HG02870 (cell line): Measurements from ENCODE around the gene CYB5R4.
"Not testable (repeated sequence)": the region's sequence is repeated elsewhere in the genome, so short reads cannot be mapped to it uniquely, and the experiment has no call there.

Experiments
- ATAC-seq: cut with Tn5 transposase; IDR thresholded peaks from one replicate; pipeline ENCODE4 v1.9.1; 2021; ENCODE audit warnings: mild to moderate bottlenecking, moderate library complexity; ENCODE audit not compliant: unreplicated experiment

Gene CYB5R4

DNA sequence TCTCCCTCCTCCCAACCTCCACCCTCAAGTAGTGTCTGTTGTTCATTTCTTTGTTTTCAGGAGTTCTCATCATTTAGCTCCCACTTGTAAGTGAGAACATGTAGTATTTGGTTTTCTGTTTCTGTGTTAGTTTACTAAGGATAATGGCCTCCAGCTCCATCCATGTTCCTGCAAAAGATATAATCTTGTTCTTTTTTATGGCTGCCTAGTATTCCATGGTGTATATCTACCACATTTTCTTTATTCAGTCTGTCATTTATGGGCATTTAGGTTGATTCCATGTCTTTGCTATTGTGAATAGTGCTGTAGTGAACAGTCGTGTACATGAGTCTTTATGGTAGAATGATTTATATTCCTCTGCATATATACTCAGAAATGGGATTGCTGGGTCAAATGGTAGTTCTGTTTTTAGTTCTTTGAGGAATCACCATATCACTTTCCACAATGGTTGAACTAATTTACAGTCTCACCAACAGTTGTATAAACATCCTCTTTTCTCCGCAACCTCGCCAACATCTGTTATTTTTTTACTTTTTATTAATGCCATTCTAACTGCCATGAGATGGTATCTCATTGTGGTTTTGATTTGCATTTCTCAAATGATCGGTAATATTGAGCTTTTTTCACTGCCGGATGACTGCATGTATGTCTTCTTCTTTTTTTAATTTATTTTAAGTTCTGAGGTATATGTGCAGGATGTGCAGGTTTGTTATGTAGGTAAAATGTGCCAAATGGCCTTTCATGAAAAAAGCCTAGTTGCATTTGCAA lies 48.3 kb downstream of the CYB5R4 start:
- ATAC-seq = not testable (repeated sequence)

GRCh38 chr6:83908813-83909212 lies 49.3 kb downstream of the CYB5R4 start:
- ATAC-seq = no peak

GRCh38 chr6:83911278-83911677 lies 51.8 kb downstream of the CYB5R4 start:
- ATAC-seq = no peak

DNA sequence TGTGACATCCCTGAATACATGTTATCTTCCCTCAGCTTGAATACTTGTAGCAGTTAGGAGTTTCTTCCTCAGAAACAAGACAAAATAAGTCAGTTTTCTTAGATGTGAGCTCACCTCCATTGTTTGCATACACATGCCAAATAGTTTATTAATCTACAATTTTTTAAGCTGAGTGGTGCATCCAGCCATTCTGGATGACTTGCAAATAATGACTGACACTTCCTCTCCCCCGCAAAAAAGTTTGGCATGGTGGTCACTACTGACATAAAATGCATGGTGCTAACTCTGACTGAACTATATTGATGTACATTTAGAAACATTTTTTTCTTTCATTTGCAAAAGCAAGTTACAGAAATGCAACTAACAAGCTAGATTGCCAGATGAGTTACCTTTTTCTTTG lies 55.5 kb downstream of the CYB5R4 start:
- ATAC-seq = no peak

- ATAC-seq = no peak
These were observed 57.5 kb downstream of the CYB5R4 start for GRCh38 chr6:83917001-83917400.

DNA sequence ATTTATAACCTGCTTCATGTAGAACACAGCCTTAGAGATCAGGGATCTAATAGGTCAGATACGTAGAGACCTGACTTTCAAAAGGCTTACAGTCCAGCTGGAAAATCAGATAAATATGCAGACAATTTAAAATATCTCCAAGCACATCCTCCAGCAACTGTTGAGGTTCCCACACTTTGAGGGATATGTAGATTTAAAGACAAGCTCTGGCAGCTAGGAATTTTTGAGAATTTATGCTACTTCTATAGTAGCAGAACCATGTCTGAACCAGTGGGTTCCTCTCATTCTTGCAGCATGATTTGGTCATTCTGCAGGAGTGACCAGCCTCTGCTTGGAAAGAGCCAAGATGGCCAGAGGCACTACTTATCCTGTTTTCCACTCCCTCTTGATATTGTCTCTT lies 60.5 kb downstream of the CYB5R4 start:
- no peak for ATAC-seq

- no peak for ATAC-seq
These were observed 61.8 kb downstream of the CYB5R4 start for GRCh38 chr6:83921315-83921714.

- ATAC-seq = no peak
These were observed 68.0 kb downstream of the CYB5R4 start for GRCh38 chr6:83927470-83927869.

DNA sequence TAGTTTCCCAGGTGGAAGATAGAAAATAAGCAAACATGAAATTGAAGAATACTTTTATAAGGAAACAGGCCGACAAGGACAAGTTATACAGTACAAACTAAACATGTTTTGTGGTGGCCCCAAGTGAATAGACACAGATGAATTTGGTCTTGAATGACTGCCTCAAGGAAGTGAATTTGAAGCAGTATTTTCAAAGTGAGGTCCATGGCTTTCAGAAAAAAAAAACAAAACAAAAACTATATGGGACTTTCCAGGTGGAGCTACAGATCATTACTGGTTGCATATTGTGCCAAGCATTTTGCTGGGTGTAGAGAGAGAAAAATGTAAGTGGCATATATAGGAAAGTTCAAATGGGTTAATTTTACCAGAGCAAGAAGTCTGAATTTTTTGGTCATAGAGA lies 68.8 kb downstream of the CYB5R4 start:
- ATAC-seq = no peak

DNA sequence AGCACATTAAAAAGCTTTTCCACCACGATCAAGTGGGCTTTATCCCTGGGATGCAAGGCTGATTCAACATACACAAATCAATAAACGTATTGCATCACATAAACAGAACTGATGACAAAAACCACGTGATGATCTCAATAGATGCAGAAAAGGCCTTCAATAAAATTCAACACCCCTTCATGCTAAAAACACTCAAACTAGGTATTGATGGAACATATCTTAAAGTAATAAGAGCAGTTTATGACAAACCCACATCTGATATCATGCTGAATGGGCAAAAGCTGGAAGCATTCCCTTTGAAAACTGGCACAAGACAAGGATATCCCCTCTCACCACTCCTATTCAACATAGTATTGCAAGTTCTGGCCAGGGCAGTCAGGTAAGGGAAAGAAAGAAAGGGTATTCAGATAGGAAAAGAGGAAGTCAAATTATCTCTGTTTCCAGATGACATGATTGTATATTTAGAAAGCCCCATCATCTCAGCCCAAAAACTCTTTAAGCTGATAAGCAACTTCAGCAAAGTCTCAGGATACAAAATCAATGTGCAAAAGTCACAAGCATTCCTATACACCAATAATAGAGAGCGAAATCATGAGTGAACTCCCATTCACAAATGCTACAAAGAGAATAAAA lies 86.8 kb downstream of the CYB5R4 start:
- not testable (repeated sequence) for ATAC-seq

- ATAC-seq = not testable (repeated sequence)
These were observed 88.5 kb downstream of the CYB5R4 start for GRCh38 chr6:83947983-83948382.

GRCh38 chr6:83948851-83949250 lies 89.4 kb downstream of the CYB5R4 start:
- ATAC-seq = no peak

DNA sequence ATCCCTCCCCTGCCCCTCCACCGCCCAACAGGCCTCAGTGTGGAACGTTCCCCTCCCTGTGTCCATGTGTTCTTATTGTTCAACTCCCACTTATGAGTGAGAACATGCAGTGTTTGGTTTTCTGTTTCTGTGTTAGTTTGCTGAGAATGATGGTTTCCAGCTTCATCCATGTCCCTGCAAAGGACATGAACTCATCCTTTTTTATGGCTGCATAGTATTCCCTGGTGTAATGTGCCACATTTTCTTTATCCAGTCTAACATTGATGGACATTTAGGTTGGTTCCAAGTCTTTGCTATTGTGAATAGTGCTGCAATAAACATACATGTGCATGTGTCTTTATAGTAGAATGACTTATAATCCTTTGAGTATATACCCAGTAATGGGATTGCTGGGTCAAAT lies 91.9 kb downstream of the CYB5R4 start:
- not testable (repeated sequence) for ATAC-seq

- no peak for ATAC-seq
These were observed 93.3 kb downstream of the CYB5R4 start for GRCh38 chr6:83952830-83953229.

DNA sequence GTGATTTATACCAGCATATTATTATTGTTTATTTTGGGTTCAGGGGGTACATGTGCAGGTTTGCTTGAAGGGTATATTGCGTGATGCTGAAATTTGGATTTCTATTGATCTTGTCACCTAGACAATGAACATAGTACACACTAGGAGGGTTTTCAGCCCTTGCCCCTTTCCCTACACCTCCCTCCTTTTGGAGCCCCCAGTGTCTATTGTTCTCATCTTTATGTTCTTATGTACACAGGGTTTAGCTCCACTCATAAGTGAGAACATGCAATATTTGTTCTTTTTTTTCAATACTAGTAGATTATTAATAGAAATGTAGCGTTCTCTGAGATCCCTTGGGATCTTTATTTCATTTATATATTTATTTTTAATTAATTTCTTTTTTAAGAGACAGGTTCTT lies 94.9 kb downstream of the CYB5R4 start:
- ATAC-seq = no peak

- ATAC-seq = no peak
These were observed 98.8 kb downstream of the CYB5R4 start for GRCh38 chr6:83958241-83958685.

GRCh38 chr6:83960664-83961063 lies 101.2 kb downstream of the CYB5R4 start:
- ATAC-seq = no peak

GRCh38 chr6:83962582-83962981 lies 103.1 kb downstream of the CYB5R4 start:
- ATAC-seq = peak; percentile 83

DNA sequence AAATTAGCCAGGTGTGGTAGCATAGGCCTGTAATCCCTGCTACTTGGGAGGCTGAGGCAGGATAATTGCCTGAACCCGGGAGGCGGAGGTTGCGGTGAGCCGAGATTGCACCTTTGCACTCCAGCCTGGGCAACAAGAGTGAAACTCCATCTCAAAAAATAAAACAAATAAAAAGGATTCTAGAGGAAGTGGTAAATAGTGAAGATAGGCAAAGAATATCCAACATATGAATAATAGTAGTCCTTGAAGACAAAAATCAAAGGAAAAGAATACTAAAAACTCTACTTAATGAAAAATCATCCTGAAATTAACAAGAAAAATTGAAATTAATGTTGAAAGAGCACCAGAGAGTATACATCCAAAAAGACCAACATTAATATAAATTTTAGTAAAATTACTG lies 107.0 kb downstream of the CYB5R4 start:
- ATAC-seq = no peak

GRCh38 chr6:83970582-83970981 lies 111.1 kb downstream of the CYB5R4 start:
- ATAC-seq = no peak

- no peak for ATAC-seq
These were observed 115.0 kb downstream of the CYB5R4 start for GRCh38 chr6:83974409-83975050.
